NCI-H2029 treated with DMSO at 0.1 percent for 48 hours (cell line): Measurements from ENCODE around the gene SFTPA1.
"Not testable (repeated sequence)": the region's sequence is repeated elsewhere in the genome, so short reads cannot be mapped to it uniquely, and the experiment has no call there.

ENCODE experiments used
- DNase-seq: peaks from one replicate; lab custom pipeline; 2025; lab: John Stamatoyannopoulos, UW

The SFTPA1 gene

DNA sequence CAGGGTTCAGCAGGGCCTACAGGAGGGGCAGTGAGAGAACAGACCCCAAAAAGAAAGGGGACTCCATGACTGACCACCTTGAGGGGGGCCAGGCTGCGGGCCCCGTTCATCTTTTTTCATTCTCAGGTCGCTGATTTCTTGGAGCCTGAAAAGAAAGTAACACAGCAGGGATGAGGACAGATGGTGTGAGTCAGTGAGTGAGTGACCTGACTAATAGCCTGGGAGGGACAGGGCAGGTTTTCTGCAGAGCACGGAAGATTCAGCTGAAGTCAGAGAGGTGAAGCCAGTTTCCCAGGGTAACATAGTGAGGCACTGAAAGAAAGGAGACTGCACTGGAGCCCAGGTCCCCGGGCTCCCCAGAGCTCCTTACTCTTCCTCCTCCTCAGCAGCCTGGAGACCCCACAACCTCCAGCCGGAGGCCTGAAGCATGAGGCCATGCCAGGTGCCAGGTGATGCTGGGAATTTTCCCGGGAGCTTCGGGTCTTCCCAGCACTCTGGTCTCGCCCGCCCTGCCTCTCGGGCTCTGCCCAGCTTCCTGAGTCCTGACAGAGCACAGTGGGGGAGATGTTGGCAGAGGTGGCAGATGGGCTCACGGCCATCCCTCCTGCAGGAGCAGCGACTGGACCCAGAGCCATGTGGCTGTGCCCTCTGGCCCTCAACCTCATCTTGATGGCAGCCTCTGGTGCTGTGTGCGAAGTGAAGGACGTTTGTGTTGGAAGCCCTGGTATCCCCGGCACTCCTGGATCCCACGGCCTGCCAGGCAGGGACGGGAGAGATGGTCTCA lies 646 bp downstream of the SFTPA1 start:
- DNase-seq: not testable (repeated sequence)

DNA sequence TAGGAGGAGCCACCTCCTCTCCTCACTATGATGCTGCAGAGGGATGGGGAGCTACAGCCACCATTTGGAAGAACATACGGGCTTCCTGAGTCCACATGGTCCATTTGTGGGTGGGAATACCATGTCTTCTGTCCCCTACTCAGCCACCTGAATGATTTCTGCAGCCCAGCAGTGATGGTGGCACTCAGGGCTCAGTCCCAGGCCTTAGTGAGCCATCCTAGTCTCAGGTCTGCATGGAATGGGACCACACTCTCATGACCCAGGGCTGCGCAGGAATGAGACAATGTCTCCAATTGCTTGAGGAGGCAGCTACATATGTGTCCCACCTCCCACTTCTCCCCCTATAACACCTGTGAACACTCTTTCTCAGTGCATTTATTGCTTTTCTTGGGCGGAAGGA lies 4.8 kb downstream of the SFTPA1 start:
- DNase-seq: no peak

DNA sequence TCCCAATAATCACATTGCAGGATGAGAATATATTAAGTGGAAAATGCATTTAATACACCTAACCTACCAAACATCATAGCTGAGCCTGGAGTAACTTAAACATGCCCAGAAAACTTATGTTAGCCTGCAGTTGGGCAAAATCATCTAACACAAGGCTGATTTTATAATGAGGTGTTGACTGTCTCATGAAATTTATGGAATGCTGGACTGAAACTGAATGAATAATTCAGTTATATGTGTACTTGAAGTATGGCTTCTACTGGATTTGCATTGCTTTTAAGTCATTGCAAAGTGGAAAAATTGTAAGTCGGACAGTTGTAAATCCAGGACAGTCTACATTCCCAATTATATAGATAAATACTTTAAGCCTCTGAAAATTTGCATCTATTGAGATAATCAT lies 5.4 kb downstream of the SFTPA1 start:
- no peak for DNase-seq

DNA sequence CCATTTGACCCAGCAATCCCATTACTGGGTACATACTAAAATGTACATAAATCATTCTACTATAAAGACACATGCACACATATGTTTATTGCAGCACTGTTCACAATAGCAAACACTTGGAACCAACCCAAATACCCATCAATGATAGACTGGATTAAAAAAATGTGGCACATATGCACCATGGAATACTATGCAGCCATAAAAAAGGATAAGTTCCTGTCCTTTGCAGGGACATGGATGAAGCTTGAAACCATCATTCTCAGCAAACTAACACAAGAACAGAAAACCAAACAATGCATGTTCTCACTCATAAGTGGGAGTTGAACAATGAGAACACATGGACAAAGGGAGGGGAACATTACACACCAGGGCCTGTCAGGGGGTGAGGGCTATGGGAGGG lies 12.9 kb downstream of the SFTPA1 start:
- DNase-seq: not testable (repeated sequence)

DNA sequence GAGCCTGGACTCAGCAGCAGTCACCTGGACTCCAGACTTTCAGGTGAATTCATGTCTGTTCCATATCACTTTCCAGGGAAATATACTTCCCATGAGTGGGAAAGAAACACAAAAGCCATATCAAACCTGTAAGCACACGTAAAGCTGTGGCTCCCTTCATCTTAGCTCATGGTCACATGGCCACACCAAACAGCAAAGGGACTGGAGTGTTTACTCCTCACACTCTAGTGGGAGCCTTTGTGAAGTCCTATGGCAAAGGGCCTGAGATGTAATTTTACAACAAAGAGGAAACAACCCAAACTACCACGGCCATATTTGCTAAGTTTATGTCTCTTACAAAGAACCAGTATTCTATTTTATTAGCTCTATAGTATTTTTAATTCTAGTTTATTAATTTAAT lies 16.3 kb downstream of the SFTPA1 start:
- DNase-seq: peak; percentile 81

DNA sequence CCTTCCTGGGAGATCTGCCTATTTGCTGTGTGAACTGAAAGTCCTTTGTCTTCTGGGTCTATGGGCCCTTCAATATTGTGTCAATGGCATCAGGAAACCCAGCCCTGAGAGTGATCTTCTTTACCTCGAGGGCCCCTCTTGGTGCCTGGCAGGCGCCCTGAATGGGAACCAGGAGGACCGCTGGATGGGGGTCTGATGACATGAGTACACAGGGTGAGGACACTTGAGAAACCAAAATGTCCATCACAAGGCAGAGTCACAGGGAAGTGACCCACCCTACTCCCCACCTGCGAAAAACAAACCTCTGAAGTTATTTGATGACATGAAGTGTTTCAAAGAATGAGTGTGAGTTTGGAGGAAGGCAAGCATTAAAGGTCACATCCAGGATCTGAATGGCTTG lies 17.3 kb downstream of the SFTPA1 start:
- DNase-seq: peak; percentile 75

DNA sequence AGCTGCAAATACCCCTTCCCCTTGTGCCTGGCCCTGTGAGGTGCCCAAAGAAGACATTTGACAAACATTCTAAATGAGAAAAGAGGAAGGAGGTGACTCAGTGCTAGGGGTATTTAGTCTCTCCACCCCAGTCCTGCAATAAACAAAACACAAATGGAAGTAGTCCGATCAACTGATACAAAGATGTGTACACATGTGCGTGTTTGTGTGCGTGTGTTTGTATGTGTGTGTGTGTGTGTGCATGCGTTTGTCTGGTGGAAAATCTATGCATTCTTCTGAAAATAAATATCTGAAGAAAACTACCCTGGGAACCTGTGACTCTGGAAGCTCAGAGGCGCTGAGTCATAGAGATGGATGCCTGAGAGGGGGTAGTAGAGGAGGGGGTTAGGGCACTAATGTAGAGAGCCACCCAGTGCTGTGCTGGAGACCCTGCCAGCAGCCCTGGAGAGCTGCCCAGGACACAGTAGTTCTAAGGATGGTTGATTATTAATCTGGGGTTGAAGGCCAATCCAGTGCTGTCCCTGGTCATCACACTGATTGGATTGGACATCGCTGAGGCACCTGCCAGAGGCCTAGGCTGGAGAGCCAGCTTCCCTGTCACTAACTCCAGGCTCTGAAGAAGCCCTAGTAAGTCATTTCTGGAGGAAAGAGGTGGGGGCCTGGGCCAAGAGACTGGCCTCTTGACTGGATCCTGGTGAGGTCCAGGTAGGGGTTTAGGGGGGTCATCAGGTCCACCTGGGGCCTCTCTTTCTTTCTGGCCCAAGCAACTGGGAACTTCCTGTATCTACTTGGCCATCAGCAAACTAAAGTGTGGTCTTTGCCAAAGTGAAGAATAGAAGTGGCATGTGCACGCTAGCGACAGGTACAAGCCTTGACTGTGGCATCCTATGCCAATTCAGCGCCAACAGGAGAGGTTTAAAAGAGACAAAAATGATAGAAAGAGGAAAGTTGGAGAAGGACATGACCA lies 18.5 kb downstream of the SFTPA1 start:
- no peak for DNase-seq

DNA sequence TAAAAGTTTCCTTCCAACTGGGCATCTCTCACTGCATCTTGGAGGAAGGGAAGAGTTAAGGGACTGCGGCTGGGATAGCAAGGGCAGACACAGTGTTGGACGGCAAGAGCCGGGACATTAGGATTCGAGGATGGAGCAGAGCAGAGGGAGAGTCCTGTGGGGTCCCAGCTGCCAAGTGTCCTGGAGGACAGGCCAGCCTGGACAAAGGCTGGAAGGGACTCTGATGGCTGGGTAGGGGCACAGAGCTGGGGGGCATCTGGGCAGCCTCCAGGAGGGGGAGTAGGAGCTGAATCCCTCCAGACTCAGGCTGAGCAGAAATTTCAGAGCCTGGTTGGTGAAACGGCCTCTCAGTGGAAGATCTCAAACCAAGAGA lies 19.2 kb downstream of the SFTPA1 start:
- no peak for DNase-seq

DNA sequence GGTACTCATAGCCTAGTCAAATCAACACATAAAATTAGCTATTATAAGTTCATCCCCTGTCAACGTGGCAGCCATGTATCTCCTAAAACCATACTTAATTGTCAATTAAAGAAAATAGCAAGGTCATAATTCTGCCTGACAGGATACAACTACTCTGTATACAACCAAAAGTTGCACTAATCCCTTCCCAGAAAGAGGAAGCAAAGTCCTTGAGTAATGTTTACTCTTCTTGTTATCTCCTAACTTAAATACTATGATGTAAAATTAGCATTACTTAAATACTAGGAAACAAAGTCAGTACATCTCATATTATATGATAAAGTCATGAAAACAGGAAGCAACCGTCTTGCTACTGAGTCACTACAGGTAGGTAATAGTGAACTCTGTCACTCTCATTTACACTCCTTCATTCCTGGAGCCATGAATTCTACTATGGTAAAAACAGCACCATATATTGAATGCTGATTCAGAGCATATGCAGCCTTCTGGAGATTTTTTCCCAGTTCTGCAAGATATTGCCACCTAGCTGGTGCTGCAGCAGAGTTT lies 26.0 kb downstream of the SFTPA1 start:
- not testable (repeated sequence) for DNase-seq

DNA sequence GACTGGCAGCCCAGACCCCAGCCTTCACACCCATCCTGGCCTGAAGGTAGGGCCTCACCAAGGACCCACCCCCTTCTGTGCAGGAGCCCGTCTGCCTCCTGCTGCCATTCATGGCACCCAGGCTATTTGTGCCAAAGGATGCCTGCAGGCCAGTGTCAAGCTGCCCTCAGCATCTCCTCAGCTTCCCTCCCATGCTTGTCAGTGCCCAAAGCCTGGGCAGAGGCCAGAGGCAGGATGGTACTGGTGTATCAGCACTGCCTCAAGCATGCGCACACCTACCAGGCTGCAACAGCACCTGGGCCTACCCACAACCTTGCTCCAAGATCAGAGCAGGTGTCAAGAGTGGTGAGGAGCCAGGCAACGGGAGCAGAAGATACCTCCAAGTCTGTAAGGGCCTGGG lies 27.6 kb downstream of the SFTPA1 start:
- DNase-seq: no peak

DNA sequence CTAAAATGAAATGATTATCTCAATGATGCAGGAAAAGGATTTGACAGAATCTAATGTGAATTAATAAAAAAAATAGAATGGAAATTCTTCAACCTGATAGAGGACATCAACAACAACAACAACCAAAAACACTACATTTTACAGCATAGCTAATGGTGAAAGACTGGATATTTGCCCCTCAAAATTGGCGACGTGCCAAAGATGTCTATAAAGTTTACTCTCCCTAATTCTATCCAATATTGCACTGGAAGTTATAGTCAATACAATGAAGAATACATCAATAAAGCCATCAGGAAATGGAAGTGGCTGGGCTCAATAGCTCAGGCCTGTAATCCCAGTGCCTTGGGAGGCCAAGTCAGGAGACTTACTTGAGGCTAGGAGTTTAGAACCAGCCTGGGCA lies 42.0 kb downstream of the SFTPA1 start:
- not testable (repeated sequence) for DNase-seq

DNA sequence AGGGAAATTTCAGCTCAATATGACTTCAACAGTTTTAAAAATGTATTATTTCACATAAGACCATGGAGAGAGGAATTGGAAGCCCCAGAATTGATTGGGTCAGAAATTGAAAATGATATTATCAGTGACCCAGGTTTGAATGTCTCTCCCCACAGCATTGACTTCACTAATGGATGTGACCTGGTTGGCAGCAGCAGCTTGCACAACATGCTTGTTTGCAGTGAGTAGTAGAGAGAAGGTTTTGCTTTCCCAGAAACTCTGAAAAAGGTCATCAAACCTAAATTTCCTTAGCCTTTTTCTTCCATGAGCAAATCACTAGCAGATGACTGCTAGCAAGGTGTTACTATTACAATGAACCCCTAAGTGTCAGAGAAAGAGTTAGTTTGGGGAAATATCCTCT lies 52.5 kb downstream of the SFTPA1 start:
- DNase-seq: not testable (repeated sequence)

DNA sequence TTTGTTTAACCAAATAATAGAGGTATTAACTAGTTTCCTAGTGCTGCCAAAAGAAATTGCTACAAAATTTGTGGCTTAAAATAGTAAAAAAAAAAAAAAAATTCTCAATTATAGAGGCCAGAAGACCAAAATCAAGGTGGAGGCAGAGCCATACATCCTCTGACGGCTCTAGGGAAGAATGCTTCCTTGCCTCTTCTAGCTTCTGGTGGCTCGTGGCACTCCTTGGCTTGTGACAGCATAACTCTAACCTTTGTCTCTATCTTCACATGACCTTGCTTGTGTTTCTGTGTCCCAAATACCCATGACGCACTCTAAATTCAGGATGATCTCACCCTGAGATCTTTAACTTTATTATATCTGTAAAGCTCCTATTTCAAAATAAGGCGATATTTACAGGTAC lies 53.9 kb downstream of the SFTPA1 start:
- not testable (repeated sequence) for DNase-seq
